Neuronal stem cell (in vitro differentiated cells): Measurements from ENCODE around the gene SLC6A18.

ENCODE experiments used
- DNase-seq: peaks from one replicate; pipeline ENCODE4 v3.0.0-alpha.2; 2013; ENCODE audit warnings: low spot score
- H2AFZ ChIP-seq: one replicate; pipeline ENCODE4 v1.6.1; 2013; ENCODE audit warnings: mild to moderate bottlenecking, low read length, inconsistent platforms
- H2AK5ac ChIP-seq: 2 replicates; pipeline ENCODE4 v1.6.1; 2013; ENCODE audit warnings: low read depth, mild to moderate bottlenecking, inconsistent platforms, low read length, moderate library complexity, mixed read lengths
- H2BK120ac ChIP-seq: 2 replicates; pipeline ENCODE4 v1.6.1; 2013; ENCODE audit warnings: low read depth, mild to moderate bottlenecking, inconsistent platforms, low read length, moderate library complexity, mixed read lengths
- H2BK12ac ChIP-seq: one replicate; pipeline ENCODE4 v1.6.1; 2013; ENCODE audit warnings: low read length, inconsistent platforms
- H2BK15ac ChIP-seq: 2 replicates; pipeline ENCODE4 v1.6.1; 2013; ENCODE audit warnings: mild to moderate bottlenecking, low read length, inconsistent platforms, mixed read lengths
- H2BK5ac ChIP-seq: one replicate; pipeline ENCODE4 v1.6.1; 2013; ENCODE audit warnings: inconsistent platforms, mild to moderate bottlenecking, low read length, moderate library complexity
- H3K14ac ChIP-seq: one replicate; pipeline ENCODE4 v1.6.1; 2013; ENCODE audit warnings: low read length, inconsistent platforms
- H3K18ac ChIP-seq: 2 replicates; pipeline ENCODE4 v1.6.1; 2013; ENCODE audit warnings: low read length, inconsistent platforms
- H3K23ac ChIP-seq: 2 replicates; pipeline ENCODE4 v1.6.1; 2013; ENCODE audit warnings: low read depth, mild to moderate bottlenecking, mixed read lengths, low read length, inconsistent platforms; ENCODE audit not compliant: poor library complexity
- H3K27ac ChIP-seq: replicated peaks from 3 replicates; pipeline ENCODE4 v1.5.1; 2013; ENCODE audit warnings: low read length, inconsistent platforms
- H3K27me3 ChIP-seq, 3 experiments: 2 replicates each; pipeline ENCODE4 v1.6.1; 2013; ENCODE audit warnings: low read length in 3 of 3, mild to moderate bottlenecking in 2 of 3, inconsistent platforms in 1 of 3, low read depth in 1 of 3, mixed read lengths in 1 of 3, moderate library complexity in 1 of 3; ENCODE audit not compliant: control insufficient read depth in 3 of 3, insufficient read depth in 3 of 3
- H3K36me3 ChIP-seq, 2 donors: replicated peaks in 1 of 2; 2 replicates each; pipeline ENCODE4 v1.6.1; 2013; ENCODE audit warnings: low read length in 2 of 2; ENCODE audit not compliant: control insufficient read depth in 2 of 2, insufficient read depth in 2 of 2
- H3K4ac ChIP-seq: 2 replicates; pipeline ENCODE4 v1.6.1; 2013; ENCODE audit warnings: inconsistent platforms, mild to moderate bottlenecking, low read length, moderate library complexity
- H3K4me1 ChIP-seq, 2 donors: 1 replicate in 1 of 2; 2 replicates in 1 of 2; pipeline ENCODE4 v1.6.1; 2013; ENCODE audit warnings: low read length in 2 of 2, low read depth in 1 of 2; ENCODE audit not compliant: control insufficient read depth in 2 of 2, insufficient read depth in 1 of 2
- H3K4me2 ChIP-seq: one replicate; pipeline ENCODE4 v1.6.1; 2013; ENCODE audit warnings: mild to moderate bottlenecking, low read length, inconsistent platforms; ENCODE audit not compliant: insufficient read depth, poor library complexity, severe bottlenecking
- H3K4me3 ChIP-seq, 2 donors: 2 replicates each; pipeline ENCODE4 v1.5.1; 2013; ENCODE audit warnings: low read length in 2 of 2, mild to moderate bottlenecking in 2 of 2, inconsistent platforms in 1 of 2, moderate library complexity in 1 of 2
- H3K79me1 ChIP-seq: one replicate; pipeline ENCODE4 v1.6.1; 2013; ENCODE audit warnings: low read depth, mild to moderate bottlenecking, inconsistent platforms, low read length, moderate library complexity
- H3K9ac ChIP-seq: one replicate; pipeline ENCODE4 v1.6.1; 2013; ENCODE audit warnings: mild to moderate bottlenecking, low read depth, low read length, inconsistent platforms; ENCODE audit not compliant: poor library complexity
- H3K9me3 ChIP-seq, 2 donors: replicated peaks in 1 of 2; 2 replicates each; pipeline versions ENCODE3 to v1.6.1; 2013; ENCODE audit warnings: low read length in 2 of 2, mild to moderate bottlenecking in 2 of 2, inconsistent platforms in 1 of 2, low read depth in 1 of 2, mixed read lengths in 1 of 2, moderate library complexity in 1 of 2; ENCODE audit not compliant: control insufficient read depth in 2 of 2, insufficient read depth in 1 of 2
- H4K8ac ChIP-seq: one replicate; pipeline ENCODE4 v1.6.1; 2013; ENCODE audit warnings: low read depth, mild to moderate bottlenecking, inconsistent platforms, low read length, moderate library complexity
- H4K91ac ChIP-seq: one replicate; pipeline ENCODE4 v1.6.1; 2013; ENCODE audit warnings: low read length, low read depth, mild to moderate bottlenecking, inconsistent platforms; ENCODE audit not compliant: poor library complexity
- WGBS, 2 donors: extraction: QIAGEN DNeasy Blood & Tissue Kit; methylation state at CpG; one replicate each; pipeline ENCODE4 v1.1.7; 2013; ENCODE audit warnings: missing lambda C conversion rate in 2 of 2, mixed read lengths in 1 of 2; ENCODE audit not compliant: insufficient read length in 2 of 2, insufficient replicate concordance in 1 of 2; ENCODE audit errors: extremely low coverage in 2 of 2; 5-methylcytosine and 5-hydroxymethylcytosine counted together

The SLC6A18 gene

GRCh38 chr5:1270426-1270825, 45.2 kb downstream of the SLC6A18 start:
- H3K36me3 ChIP-seq, result peaks cover 0 to 2% of the 10 kb centered on the region in 2 donors
- H3K14ac ChIP-seq, result no peak overlapping the region
- H3K4me2 ChIP-seq, result no peak overlapping the region
- H3K18ac ChIP-seq, result no peak overlapping the region
- no peaks in the 10 kb centered on the region for H3K79me1 ChIP-seq
- peak overlapping the region; percentile 65 for H3K23ac ChIP-seq
- no peak overlapping the region for H2BK15ac ChIP-seq
- no peak overlapping the region for H4K8ac ChIP-seq
- H3K9me3 ChIP-seq, result peaks cover 0 to 4% of the 10 kb centered on the region in 2 donors
- H3K4me1 ChIP-seq, result no peaks in the 10 kb centered on the region
- no peak overlapping the region for H3K9ac ChIP-seq
- no peak overlapping the region for H2AFZ ChIP-seq
- no peak overlapping the region for H4K91ac ChIP-seq
- H2BK12ac ChIP-seq, result no peak overlapping the region
- no peak overlapping the region for H3K4me3 ChIP-seq
- no peak overlapping the region for H2BK5ac ChIP-seq
- no peak overlapping the region for H2AK5ac ChIP-seq
- DNase-seq, result no peak
- H3K27ac ChIP-seq, result no peak overlapping the region
- no peaks in the 10 kb centered on the region for H3K27me3 ChIP-seq
- no CpG with 5 or more reads among the region's 22 CpGs for WGBS, 2 donors
- no peak overlapping the region for H2BK120ac ChIP-seq
- no peak overlapping the region for H3K4ac ChIP-seq

- Histone ChIP-seq H2BK5ac (no peak overlapping the region), H2AK5ac (peak overlapping the region; percentile 37), H3K14ac (peak overlapping the region; percentile 44), H2BK15ac (no peak overlapping the region), H2BK12ac (no peak overlapping the region), H3K27ac (no peak overlapping the region), H3K9ac (peak overlapping the region; percentile 30), H3K36me3 (peaks cover 0 to 1% of the 10 kb centered on the region in 2 donors), H2BK120ac (no peak overlapping the region), H3K9me3 (peaks cover 0 to 4% of the 10 kb centered on the region in 2 donors), H3K27me3 (no peaks in the 10 kb centered on the region), H3K4me2 (no peak overlapping the region), H4K8ac (no peak overlapping the region), H4K91ac (no peak overlapping the region), H3K4ac (no peak overlapping the region), H2AFZ (no peak overlapping the region), H3K79me1 (no peaks in the 10 kb centered on the region), H3K4me1 (no peaks in the 10 kb centered on the region), H3K23ac (peak overlapping the region; percentile 65), H3K4me3 (no peak overlapping the region), H3K18ac (peak overlapping the region; percentile 64)
- DNase-seq, result no peak
- no CpG with 5 or more reads among the region's 39 CpGs for WGBS, 2 donors
Observed at GRCh38 chr5:1270933-1271914, 46.0 kb downstream of the SLC6A18 start.

GRCh38 chr5:1272201-1272600, 47.0 kb downstream of the SLC6A18 start:
- DNase-seq, result no peak
- no CpG with 5 or more reads among the region's 21 CpGs for WGBS, 2 donors

DNA sequence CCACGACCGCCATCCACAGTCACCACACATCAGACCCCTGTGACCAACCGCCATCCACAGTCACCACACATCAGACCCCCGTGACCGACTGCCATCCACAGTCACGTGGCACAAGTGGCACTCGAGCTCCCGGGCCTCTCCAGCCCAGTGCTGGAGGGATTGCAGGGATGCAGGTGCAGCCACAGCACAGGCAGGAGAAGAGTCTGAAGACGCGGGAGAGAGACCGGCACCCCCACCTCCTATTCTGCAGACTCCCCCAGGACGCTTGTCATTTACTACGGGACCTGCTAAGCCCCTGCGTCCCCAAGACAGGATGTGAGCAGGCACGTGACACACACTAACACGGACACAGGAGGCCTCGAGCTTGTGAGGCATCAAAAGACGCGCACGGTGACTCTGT, 48.6 kb downstream of the SLC6A18 start:
- WGBS, 2 donors, result no CpG with 5 or more reads among the region's 20 CpGs
- Histone ChIP-seq H3K36me3 (peaks cover 0 to 8% of the 10 kb centered on the region in 2 donors), H4K91ac (no peak overlapping the region), H2BK120ac (no peak overlapping the region), H3K9ac (no peak overlapping the region), H2BK15ac (no peak overlapping the region), H3K9me3 (peaks cover 0 to 2% of the 10 kb centered on the region in 2 donors), H2AFZ (no peak overlapping the region), H4K8ac (no peak overlapping the region), H3K23ac (no peak overlapping the region), H3K4me3 (no peak overlapping the region), H3K18ac (no peak overlapping the region), H2BK5ac (no peak overlapping the region), H3K4me1 (no peaks in the 10 kb centered on the region), H3K27ac (no peak overlapping the region), H3K4ac (no peak overlapping the region), H2BK12ac (no peak overlapping the region), H3K79me1 (no peaks in the 10 kb centered on the region), H3K4me2 (no peak overlapping the region), H3K14ac (no peak overlapping the region), H2AK5ac (no peak overlapping the region), H3K27me3 (no peaks in the 10 kb centered on the region)
- no peak for DNase-seq

More at GRCh38 chr5:1272201-1272600, 47.0 kb downstream of the SLC6A18 start:
- Histone ChIP-seq H3K9ac (no peak overlapping the region), H3K79me1 (no peaks in the 10 kb centered on the region), H3K4me2 (no peak overlapping the region), H3K14ac (no peak overlapping the region), H2BK120ac (no peak overlapping the region), H4K91ac (no peak overlapping the region), H2BK15ac (no peak overlapping the region), H3K4me1 (no peaks in the 10 kb centered on the region), H3K23ac (no peak overlapping the region), H2BK5ac (no peak overlapping the region), H3K27me3 (no peaks in the 10 kb centered on the region), H3K36me3 (peaks cover 0 to under 1% of the 10 kb centered on the region in 2 donors), H2AFZ (no peak overlapping the region), H3K27ac (no peak overlapping the region), H3K9me3 (peaks cover 0 to 2% of the 10 kb centered on the region in 2 donors), H3K4ac (no peak overlapping the region), H3K18ac (no peak overlapping the region), H3K4me3 (no peak overlapping the region), H2AK5ac (no peak overlapping the region), H4K8ac (no peak overlapping the region), H2BK12ac (no peak overlapping the region)
